GM18909 (cell line): ENCODE data around the gene CHD2.

Source experiments
- ATAC-seq: cut with Tn5 transposase; IDR thresholded peaks from one replicate; pipeline ENCODE4 v1.9.1; 2021; ENCODE audit warnings: mild to moderate bottlenecking; ENCODE audit not compliant: unreplicated experiment, poor library complexity

Gene CHD2

GRCh38 chr15:92997821-92998220, 97.7 kb downstream of the CHD2 start:
- ATAC-seq, result no peak

- no peak for ATAC-seq
Observed at GRCh38 chr15:93001156-93001555, 101.0 kb downstream of the CHD2 start.

GRCh38 chr15:93001881-93002280, 101.8 kb downstream of the CHD2 start:
- no peak for ATAC-seq

- no peak for ATAC-seq
Observed at GRCh38 chr15:93005133-93005532, 105.0 kb downstream of the CHD2 start.

GRCh38 chr15:93007994-93008393, 107.9 kb downstream of the CHD2 start:
- ATAC-seq, result no peak

GRCh38 chr15:93012786-93013185, 112.7 kb downstream of the CHD2 start:
- ATAC-seq, result no peak

- ATAC-seq, result no peak
Observed at GRCh38 chr15:93017526-93017925, 117.4 kb downstream of the CHD2 start.

GRCh38 chr15:93018574-93018973, 118.5 kb downstream of the CHD2 start:
- no peak for ATAC-seq

- ATAC-seq, result no peak
Observed at GRCh38 chr15:93019090-93019489, 119.0 kb downstream of the CHD2 start.

GRCh38 chr15:93019971-93020370, 119.8 kb downstream of the CHD2 start:
- no peak for ATAC-seq

- peak; percentile 82 for ATAC-seq
Observed at GRCh38 chr15:93020976-93021772, 121.0 kb downstream of the CHD2 start.

- ATAC-seq, result no peak
Observed at GRCh38 chr15:93024293-93024692, 124.2 kb downstream of the CHD2 start.

- ATAC-seq, result no peak
Observed at GRCh38 chr15:93024716-93025624, 124.8 kb downstream of the CHD2 start.

GRCh38 chr15:93025625-93025982, 125.5 kb downstream of the CHD2 start:
- ATAC-seq, result no peak

- ATAC-seq, result no peak
Observed at GRCh38 chr15:93026380-93026817, 126.3 kb downstream of the CHD2 start.

- no peak for ATAC-seq
Observed at GRCh38 chr15:93027413-93027812, 127.3 kb downstream of the CHD2 start.

GRCh38 chr15:93028111-93028631, 128.0 kb downstream of the CHD2 start:
- ATAC-seq, result no peak

- ATAC-seq, result no peak
Observed at GRCh38 chr15:93028632-93029213, 128.6 kb downstream of the CHD2 start.

GRCh38 chr15:93029214-93029835, 129.2 kb downstream of the CHD2 start:
- ATAC-seq, result no peak

GRCh38 chr15:93029836-93030429, 129.8 kb downstream of the CHD2 start:
- ATAC-seq, result no peak
